Measurements from ENCODE around the gene SCAPER. TPM values are rescaled to one million over a fixed set of nuclear protein-coding genes. Genes with fewer than 3 reads are reported as not detected.
"Not testable (repeated sequence)": the region's sequence is repeated elsewhere in the genome, so short reads cannot be mapped to it uniquely, and the experiment has no call there.

Gene SCAPER
- polyA plus RNA-seq, 1 experiment: 5.4 TPM

GRCh38 chr15:76823303-76823702, 81.8 kb downstream of the SCAPER start:
- no peak for DNase-seq (ENCODE audit: low read depth, low spot score)
- ChIA-PET POLR2A (no interaction called here), CTCF (interaction anchor here (1.4 kb wide), 1 partner anchor 18 kb away, joined by 3 read pairs; no protein-coding TSS in a partner anchor)
- H3K4me3 ChIP-seq (ENCODE audit: low read depth, low read length): no peak overlapping the region
- H3K27me3 ChIP-seq (ENCODE audit: control insufficient read depth, insufficient read depth, low read length): no peaks in the 10 kb centered on the region
- no peak overlapping the region for H3K27ac ChIP-seq (ENCODE audit: low read depth, low read length)
- no peak for TF ChIP-seq CTCF (IDR thresholded peaks at IDR 0.05; ENCODE audit: low read depth, low read length)
- H3K9me3 ChIP-seq (ENCODE audit: control insufficient read depth, insufficient read depth, low read length): peaks cover 5% of the 10 kb centered on the region; the same call in 1 of the 2 replicates

- H3K27ac ChIP-seq (ENCODE audit: low read depth, low read length); H3K4me3 ChIP-seq (ENCODE audit: low read depth, low read length); CTCF ChIA-PET; H3K27me3 ChIP-seq (ENCODE audit: control insufficient read depth, insufficient read depth, low read length); POLR2A ChIA-PET; DNase-seq (ENCODE audit: low read depth, low spot score); H3K9me3 ChIP-seq (ENCODE audit: control insufficient read depth, insufficient read depth, low read length): not testable (repeated sequence)
These were observed 86.2 kb downstream of the SCAPER start for GRCh38 chr15:76818926-76819325.

DNA sequence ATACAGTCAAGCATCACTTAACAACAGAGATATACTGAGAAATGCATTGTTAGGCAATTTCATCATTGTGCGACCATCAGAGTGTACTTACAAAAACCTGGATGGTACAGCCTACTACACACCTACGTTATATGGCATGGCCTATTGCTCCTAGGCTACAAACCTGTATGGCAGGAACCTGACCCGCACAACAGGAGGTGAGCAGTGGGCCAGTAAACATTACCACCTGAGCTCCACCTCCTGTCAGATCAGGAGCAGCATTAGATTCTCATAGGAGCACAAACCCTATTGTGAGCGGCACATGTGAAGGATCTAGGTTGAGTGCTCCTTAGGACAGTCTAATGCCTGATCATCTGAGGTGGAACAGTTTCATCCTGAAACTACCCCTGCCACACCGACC, 89.7 kb downstream of the SCAPER start:
- CTCF ChIA-PET: no interaction called here

GRCh38 chr15:76812381-76812780, 92.8 kb downstream of the SCAPER start:
- TF ChIP-seq CTCF (IDR thresholded peaks at IDR 0.05; ENCODE audit: low read depth, low read length): no peak
- ChIA-PET CTCF (no interaction called here), POLR2A (no interaction called here)
- Histone ChIP-seq H3K4me3 (ENCODE audit: low read depth, low read length) (no peak overlapping the region), H3K27ac (ENCODE audit: low read depth, low read length) (no peak overlapping the region), H3K9me3 (ENCODE audit: control insufficient read depth, insufficient read depth, low read length) (no peaks in the 10 kb centered on the region), H3K27me3 (ENCODE audit: control insufficient read depth, insufficient read depth, low read length) (no peaks in the 10 kb centered on the region)
- no peak for DNase-seq (ENCODE audit: low read depth, low spot score)

More for the DNA sequence above, 89.7 kb downstream of the SCAPER start:
- POLR2A ChIA-PET: no interaction called here
- no peak for TF ChIP-seq CTCF (IDR thresholded peaks at IDR 0.05; ENCODE audit: low read depth, low read length)
- no peak for DNase-seq (ENCODE audit: low read depth, low spot score)
- Histone ChIP-seq H3K4me3 (ENCODE audit: low read depth, low read length) (no peak overlapping the region), H3K27ac (ENCODE audit: low read depth, low read length) (no peak overlapping the region), H3K9me3 (ENCODE audit: control insufficient read depth, insufficient read depth, low read length) (peaks cover 5% of the 10 kb centered on the region; the same call in 1 of the 2 replicates), H3K27me3 (ENCODE audit: control insufficient read depth, insufficient read depth, low read length) (no peaks in the 10 kb centered on the region)

DNA sequence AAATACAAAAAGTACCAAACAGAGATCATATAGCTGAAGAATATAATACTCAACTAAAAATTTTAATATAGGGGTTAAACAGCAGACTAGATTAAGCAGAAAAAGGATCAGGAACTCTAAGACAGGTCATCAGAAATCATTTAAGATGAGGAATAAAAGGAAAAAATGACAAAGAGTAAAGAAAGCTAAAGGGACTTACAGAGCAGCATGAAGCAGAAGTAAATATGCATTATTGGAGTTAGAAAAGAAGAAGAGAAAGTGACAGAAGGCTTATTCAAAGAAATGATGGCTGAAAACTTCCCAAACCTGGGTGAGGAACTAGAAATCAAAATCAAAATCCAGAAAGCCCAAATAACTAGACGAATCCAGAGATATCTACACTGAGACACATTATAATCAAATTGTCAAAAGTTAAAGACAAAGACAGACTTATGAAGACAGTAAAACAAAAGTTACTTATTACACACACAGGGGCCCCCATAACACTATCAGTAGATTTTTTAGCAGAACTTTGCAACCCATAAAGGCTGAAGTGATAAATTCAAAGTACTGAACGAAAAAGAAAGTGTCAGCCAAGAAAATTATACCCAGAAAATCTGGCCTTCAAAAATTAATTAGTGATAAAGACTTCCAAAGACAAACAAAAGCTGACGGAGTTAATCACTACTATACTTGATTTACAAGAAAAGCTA, 95.6 kb downstream of the SCAPER start:
- no peak for TF ChIP-seq CTCF (IDR thresholded peaks at IDR 0.05; ENCODE audit: low read depth, low read length)
- no peaks in the 10 kb centered on the region for H3K9me3 ChIP-seq (ENCODE audit: control insufficient read depth, insufficient read depth, low read length)
- H3K4me3 ChIP-seq (ENCODE audit: low read depth, low read length): no peak overlapping the region
- ChIA-PET CTCF (interaction anchor here (0.5 kb wide), 1 partner anchor 44 kb away, joined by 3 read pairs; no protein-coding TSS in a partner anchor), POLR2A (no interaction called here)
- no peak overlapping the region for H3K27ac ChIP-seq (ENCODE audit: low read depth, low read length)
- no peak for DNase-seq (ENCODE audit: low read depth, low spot score)
- no peaks in the 10 kb centered on the region for H3K27me3 ChIP-seq (ENCODE audit: control insufficient read depth, insufficient read depth, low read length)
